Activated CD4-positive, alpha-beta T cell treated with anti-CD3 and anti-CD28 coated beads for 1 hour (primary cell): ENCODE results near the gene NOS1AP.

Experiments
- DNase-seq: peaks from one replicate; pipeline ENCODE4 v3.0.0-alpha.2; 2020

The NOS1AP gene

GRCh38 chr1:162091681-162092524 is 22.4 kb downstream of the NOS1AP start:
- DNase-seq = no peak

GRCh38 chr1:162093095-162093494 is 23.6 kb downstream of the NOS1AP start:
- DNase-seq = no peak

- no peak for DNase-seq
These were observed 24.8 kb downstream of the NOS1AP start for GRCh38 chr1:162094271-162094670.

DNA sequence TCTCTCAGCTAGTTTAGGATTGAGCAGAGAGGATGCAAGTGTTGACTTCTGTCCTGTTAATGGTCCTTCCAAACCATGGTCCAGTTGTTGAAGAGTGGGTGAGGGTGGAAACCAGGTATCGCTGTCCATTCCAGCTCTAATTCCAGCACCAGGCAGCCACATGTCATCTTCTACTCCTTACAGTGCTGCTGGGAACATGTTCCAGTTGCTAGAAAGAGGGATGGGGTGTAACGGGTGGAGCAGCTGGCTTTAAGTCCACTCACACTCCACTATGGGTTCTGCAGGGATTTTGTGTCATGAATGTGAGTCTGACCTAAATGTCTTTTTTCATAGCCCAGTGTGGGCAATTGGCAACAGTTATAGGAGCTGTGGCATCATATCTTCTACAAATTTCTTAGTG is 25.2 kb downstream of the NOS1AP start:
- no peak for DNase-seq

- DNase-seq = no peak
These were observed 38.4 kb downstream of the NOS1AP start for GRCh38 chr1:162107911-162108310.

DNA sequence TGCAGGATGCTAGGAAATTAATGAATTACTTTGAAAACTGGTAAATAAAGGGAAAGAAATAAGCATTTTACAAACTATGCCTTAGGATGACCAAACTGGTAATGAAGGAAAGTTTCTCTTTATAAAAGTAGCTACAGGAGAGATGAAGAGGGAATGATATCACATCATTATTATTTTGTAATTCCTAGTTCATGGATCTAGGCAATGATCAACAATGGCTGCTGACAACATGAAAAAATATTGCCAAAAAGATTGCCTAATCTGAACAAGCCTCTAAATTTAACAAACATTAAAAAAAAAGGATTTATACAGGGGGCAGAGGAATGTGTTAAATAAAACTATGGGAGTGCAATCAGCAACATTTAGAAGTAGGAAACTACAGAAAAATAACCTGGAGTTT is 38.9 kb downstream of the NOS1AP start:
- no peak for DNase-seq

- DNase-seq = no peak
These were observed 41.4 kb downstream of the NOS1AP start for GRCh38 chr1:162110910-162111309.

GRCh38 chr1:162111572-162111971 is 42.1 kb downstream of the NOS1AP start:
- no peak for DNase-seq

GRCh38 chr1:162113419-162113818 is 43.9 kb downstream of the NOS1AP start:
- DNase-seq = no peak

- no peak for DNase-seq
These were observed 47.7 kb downstream of the NOS1AP start for GRCh38 chr1:162117039-162117774.

DNA sequence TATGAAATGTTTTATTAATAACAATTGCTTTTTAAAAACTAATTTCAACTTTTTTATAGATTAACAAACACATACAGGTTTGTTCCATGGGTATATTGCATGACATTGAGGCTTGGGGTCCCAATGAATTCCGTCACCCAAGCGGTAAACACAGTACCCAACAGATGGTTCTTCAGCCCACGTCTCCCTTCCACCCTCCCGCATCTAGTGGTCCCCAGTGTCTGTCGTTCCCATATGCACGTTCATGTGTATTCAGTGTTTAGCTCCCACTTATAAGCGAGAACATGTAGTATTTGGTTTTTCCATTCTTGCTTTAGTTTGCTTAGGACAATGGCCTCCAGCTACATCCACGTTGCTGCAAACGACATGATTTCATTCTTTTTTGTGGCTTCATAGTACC is 48.6 kb downstream of the NOS1AP start:
- DNase-seq = no peak

DNA sequence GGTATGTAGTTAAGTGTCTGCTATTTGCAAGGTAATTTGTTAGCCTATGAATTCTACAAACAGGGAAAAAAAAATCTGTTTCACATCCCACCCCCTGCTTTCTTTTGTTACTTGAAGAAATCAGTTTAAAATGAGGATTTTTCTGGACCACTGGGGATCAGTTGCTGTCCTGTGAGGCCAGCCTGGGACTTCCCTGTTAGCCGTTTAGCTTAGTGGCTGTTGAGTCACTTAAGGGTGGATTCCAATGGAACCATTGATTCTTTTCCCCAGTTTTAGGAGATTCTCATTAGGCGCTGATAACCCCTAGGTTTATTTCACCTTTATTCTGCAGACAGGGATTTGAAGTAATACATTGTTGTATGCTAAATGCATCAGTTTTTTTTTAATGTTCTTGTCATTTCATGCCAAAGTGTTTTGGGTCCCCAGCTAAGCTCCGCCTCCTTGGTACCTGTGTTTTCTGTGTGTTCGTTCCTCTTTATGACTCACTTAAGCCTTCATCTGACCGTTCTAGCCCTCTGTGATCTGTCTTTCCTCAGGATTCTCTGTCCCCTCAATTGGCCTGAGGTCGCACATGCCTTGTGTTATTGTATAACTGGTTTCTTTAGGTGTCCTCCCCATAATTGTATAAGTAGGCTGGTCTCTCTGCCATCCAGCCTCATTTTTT is 59.3 kb downstream of the NOS1AP start:
- DNase-seq = no peak

DNA sequence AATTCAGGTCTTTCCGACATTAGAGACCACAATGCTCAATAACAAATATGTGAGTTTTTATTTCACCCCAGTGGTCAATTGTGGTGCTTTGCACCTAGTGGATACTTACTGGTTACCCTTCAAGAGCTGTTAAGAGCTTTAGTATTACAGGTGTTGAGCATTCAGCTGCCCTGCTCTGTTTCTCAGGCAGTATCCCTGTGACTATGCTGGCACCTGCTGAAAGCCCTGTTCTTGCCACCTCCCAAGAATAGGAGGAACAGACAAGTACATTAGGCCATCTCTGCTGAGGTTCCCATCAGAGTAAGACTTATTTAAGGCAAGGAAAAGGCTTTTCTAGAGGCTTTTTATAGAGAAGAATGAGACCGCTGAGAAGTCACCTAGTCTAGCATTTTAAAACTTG is 60.8 kb downstream of the NOS1AP start:
- no peak for DNase-seq

- no peak for DNase-seq
These were observed 62.2 kb downstream of the NOS1AP start for GRCh38 chr1:162131400-162132321.

- no peak for DNase-seq
These were observed 64.1 kb downstream of the NOS1AP start for GRCh38 chr1:162133566-162133965.

DNA sequence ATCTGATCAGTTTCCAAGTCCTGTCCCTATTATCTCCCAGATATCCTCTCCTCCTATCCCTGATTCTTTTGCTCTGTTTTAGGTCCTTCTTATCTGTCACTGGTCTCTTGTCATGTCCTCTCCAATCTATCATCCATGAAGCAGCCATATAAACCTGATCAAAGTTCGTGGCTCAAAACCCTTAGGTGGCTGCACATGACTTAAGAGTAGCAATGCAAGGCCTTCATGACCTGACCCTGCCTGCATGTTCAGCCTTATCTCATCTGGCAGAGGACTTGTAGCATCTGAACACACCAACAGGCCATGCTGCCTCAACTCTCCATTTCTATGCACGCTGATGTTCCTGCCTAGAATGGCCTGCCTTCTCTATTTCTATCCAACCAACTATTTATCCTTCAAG is 65.2 kb downstream of the NOS1AP start:
- DNase-seq = no peak

- DNase-seq = no peak
These were observed 65.8 kb downstream of the NOS1AP start for GRCh38 chr1:162135271-162135775.

- DNase-seq = no peak
These were observed 67.3 kb downstream of the NOS1AP start for GRCh38 chr1:162136760-162137159.

DNA sequence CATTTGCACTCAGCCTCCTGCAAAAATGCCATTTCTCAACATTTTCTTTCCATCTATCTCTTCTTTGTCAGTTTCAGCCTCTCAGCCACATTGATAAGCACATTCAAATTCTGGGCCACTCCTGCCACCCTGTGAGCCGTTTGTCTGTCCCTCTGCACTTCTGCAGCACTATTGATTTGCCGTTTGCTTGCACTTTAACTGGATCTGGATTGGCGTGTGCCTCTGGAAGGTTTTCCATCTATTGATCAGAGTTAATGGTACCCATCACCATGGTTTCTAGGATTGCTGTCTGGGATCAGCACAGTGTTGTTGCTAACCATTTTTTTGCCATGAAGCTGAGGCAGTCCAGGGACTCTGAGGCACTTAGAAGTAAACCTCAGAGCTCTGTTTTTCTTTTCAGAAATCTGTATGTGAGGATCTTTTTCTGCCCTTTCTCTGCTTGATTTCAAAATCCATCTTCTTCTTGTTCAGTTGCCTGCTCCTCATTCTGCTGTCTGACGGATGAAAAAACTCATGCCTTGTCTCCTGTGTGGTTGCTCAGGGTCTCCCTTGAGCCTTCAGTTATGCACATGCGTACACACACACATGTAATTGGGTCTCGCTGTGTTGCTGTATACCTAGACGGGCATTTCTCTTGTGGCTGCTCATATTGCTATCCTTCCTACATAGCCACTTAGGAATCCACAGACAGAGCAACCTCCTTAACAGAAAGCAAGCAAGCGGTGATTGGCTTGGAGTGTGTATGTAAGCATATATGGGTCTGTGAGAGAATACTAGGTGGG is 67.9 kb downstream of the NOS1AP start:
- no peak for DNase-seq

GRCh38 chr1:162138112-162138511 is 68.6 kb downstream of the NOS1AP start:
- no peak for DNase-seq

DNA sequence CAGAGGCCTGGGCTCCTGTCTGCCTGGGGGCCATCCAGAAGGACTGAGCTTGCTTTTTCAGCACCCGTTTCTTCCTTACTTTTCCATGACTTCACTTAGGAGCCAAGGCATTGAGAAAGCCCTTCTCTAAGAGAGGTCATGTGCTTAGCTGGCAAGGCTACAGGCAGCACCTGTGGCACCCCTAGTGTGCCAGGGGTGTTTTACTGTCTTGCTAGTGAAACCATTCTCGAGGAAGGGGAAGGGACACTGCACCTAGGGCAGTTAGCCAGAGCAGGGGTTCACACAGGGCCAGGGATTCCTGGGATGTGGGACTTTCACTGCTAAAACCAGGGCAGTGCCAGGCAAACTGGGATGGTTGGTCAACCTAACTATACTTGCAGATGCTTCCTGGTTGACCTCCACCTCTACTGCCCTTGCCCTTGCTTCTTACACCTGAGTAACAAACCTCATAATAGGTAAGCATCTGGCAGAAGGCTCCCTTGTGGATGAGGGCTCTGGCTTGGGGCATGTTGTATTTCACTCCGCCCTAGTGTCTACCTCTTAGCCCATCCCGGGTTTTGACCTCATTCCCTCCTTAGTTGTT is 69.2 kb downstream of the NOS1AP start:
- no peak for DNase-seq
